ENCODE measurements around the gene FFAR3.
"Not testable (repeated sequence)": the region's sequence is repeated elsewhere in the genome, so short reads cannot be mapped to it uniquely, and the experiment has no call there.

FFAR3 gene

GRCh38 chr19:35378356-35378755, 20.1 kb downstream of the FFAR3 start:
- DNase-seq, result no peak

DNA sequence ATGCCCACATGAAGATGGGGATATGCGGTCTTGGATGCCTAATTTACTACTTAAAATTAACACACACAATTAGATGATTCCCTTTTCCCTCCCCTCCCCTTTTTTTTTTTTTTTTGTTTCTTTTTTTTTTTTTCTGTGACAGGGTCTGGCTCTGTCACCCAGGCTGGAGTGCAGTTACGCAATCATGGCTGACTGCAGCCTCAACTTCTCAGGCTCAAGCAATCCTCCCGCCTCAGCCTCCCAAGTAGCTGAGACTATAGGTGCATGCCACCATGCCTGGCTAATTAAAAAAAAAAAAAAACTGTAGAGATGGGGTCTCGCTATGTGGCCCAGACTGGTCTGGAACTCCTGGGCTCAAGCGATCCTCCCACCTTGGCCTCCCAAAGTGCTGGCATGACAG, 21.3 kb downstream of the FFAR3 start:
- DNase-seq, result not testable (repeated sequence)

DNA sequence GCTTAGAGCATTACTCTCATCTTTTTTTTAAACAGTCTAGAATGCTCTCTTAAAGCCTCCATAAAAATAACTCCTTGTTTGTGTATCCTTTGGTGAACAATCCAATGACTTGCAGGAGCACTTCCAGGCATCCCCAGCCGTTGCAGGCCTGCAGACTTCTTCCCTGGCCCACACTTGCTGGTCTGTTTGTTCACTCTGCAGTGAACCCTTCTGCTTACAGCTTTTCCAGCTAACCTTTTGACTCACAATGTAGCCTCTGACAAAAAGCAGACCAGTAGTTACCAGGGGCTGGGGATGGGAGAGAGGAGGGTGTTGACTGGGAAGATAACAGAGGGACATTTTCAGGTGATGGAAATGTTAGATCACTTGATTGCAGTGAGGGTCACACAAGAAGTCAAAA, 21.7 kb downstream of the FFAR3 start:
- DNase-seq, result no peak

- DNase-seq, result no peak
These were observed 22.3 kb downstream of the FFAR3 start for GRCh38 chr19:35380450-35381124.

DNA sequence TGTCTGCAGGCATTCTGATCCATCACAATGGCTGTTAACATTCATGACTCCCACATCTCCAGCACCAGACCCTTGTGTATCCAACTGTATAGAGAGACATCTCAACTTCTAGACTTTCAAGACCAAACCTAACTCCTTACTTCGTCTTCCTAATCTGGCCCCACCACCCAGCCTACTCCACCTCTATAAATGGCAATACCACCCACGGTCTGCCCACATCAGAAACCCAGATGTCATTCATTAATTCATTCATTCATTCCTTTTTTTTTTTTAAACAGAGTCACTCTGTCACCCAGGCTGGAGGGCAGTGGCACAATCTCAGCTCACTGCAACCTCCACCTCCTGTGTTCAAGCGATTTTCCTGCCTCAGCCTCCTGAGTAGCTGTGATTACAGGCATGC, 23.1 kb downstream of the FFAR3 start:
- DNase-seq, result no peak

DNA sequence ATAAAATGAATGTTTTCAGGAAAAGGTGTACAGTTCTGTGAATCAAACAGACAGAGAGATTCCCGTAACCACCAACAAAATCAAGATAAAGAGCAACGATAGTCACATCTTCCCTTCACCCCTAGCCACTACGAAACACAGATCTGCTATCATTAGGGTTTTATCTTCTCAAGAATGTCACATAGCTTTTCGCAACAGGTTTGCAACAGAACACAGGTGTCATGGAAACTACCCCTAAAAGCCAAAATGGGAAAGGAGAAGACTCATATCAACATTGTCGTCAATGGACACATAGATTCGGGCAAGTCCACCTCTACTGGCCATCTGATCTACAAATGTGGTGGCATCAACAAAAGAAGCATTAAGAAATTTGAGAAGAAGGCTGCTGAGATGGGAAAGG, 23.7 kb downstream of the FFAR3 start:
- no peak for DNase-seq

GRCh38 chr19:35383536-35383935, 25.3 kb downstream of the FFAR3 start:
- DNase-seq, result no peak

GRCh38 chr19:35388277-35389054, 30.2 kb downstream of the FFAR3 start:
- no peak for DNase-seq

GRCh38 chr19:35389192-35389861, 31.1 kb downstream of the FFAR3 start:
- no peak for DNase-seq

DNA sequence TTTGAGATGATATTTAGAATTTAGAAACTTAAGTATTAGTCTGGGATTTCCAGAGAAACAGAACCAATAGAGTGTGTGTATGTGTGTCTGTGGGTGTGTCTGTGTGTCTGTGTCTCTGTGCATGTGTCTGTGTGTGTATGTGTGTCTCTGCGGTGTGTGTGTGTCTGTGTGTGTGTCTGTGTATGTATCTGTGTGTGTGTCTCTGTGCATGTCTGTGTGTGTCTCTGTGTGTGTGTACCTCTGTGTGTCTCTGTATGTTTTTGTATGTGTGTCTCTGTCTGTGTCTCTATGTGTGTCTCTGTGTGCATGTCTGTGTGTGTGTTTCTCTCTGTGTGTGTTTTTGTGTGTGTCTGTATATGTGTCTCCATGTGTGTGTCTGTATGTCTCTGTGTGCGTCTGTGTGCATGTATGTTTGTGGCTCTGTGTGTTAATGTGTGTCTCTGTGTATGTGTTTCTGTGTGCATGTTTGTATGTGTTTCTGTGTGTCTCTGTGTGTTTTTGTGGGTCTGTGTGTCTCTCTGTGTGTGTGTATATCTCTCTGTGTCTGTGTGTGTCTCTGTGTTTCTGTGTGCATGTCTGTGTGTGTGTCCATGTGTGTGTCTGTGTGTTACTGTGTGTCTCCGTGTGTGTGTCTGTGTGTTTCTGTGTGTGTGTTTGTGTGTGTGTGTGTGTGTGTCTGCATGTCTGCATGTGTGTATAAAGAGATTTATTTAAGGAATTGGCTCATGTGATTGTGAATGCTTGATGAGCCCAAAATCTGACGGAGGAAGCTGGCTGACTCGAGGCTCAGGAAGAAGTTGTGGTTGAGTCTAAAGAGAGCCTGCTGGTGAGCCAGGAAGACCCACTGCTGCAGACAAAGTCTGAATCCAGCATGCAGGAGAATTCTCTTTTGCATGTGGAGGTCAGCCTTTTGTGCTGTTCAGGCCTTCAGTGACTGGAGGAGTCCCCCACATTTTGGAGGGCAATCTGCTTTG, 34.8 kb downstream of the FFAR3 start:
- no peak for DNase-seq

- no peak for DNase-seq
These were observed 37.3 kb downstream of the FFAR3 start for GRCh38 chr19:35395382-35396199.

DNA sequence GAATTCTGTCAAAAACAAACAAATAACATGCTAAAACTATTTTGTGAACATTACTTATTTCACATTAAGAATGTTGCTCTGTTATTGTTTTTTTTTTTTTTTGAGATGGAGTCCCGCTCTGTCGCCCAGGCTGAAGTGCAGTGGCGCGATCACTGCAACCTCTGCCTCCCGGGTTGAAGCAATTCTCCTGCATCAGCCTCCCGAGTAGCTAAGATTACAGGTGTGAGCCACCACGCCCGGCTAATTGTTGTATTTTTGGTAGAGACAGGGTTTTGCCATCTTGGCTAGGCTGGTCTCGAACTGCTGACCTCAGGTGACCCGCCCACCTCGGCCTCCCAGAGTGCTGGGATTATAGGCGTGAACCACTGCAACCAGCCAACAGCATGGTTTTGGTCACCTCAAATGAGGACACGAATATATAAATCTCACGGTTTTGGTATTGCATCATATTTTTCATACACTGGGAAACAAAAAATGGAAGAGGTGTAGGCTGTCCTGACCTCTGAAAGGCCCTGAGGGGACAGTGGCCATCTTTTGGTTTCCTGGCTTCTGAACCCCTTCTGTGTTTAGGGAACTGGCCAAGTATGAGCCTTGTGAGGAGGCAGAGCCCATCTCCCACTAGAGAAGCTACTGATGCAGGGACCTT, 38.1 kb downstream of the FFAR3 start:
- DNase-seq, result no peak

- DNase-seq, result no peak
These were observed 38.8 kb downstream of the FFAR3 start for GRCh38 chr19:35397064-35397463.

- DNase-seq, result no peak
These were observed 40.3 kb downstream of the FFAR3 start for GRCh38 chr19:35398570-35398969.

- no peak for DNase-seq
These were observed 41.0 kb downstream of the FFAR3 start for GRCh38 chr19:35399231-35399630.

DNA sequence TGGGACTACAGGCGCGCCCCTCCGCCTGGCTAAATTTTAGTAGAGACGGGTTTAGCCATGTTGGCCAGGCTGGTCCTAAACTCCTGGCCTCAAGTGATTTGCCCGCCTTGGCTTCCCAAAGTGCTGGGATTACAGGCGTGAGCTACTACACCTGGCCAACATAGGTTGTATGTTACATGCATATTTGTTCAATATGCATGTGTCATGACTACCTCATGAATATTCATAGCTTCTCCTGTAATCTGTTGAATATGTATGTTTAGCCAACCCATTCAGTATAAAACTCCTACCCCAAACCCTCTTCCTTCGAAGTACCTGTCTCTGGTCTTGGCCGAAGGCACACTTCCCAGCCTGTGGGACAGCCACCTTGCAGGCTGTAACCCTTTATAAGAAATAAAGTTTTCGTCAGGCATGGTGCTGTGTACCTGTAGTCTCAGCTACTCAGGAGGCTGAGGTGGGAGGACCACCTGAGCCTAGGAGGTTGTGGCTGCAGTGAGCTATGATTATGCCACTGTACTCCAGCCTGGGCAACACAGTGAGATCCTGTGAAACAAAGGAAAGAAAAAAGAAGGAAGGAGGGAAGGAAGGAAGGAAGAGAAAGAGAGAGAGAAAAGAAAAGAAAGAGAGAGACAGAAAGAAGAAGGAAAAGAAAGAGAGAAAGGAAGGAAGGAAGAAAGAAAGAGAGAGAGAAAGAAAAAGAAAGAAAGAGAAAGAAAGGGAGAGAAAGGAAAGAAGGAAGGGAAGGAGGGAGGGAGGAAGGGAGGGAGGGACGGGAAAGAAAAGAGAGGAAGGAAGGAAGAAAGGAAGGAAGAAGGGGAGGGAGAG, 41.9 kb downstream of the FFAR3 start:
- DNase-seq, result no peak

DNA sequence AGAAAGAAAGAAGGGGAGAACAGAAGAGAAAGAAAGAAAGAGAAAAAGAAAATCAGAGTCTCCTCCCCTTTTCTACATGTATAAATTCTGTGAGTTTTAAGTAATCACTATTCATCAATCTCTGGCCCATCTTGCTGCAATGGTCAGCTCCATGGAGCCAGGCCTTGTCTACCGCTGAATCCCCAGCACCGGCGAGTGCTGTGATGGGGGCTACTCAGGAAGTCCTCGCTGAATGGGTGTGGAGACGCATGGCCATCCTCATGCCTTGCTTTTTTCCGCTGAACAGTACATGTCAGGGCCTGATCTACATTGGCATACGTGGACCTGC, 42.5 kb downstream of the FFAR3 start:
- no peak for DNase-seq

- not testable (repeated sequence) for DNase-seq
These were observed 43.2 kb downstream of the FFAR3 start for GRCh38 chr19:35401416-35401815.

- no peak for DNase-seq
These were observed 45.0 kb downstream of the FFAR3 start for GRCh38 chr19:35403116-35403760.
